BJ (cell line): ENCODE measurements around the gene THAP4. TPM values are rescaled to one million over a fixed set of nuclear protein-coding genes. Genes with fewer than 3 reads are reported as not detected.
"Not testable (repeated sequence)": the region's sequence is repeated elsewhere in the genome, so short reads cannot be mapped to it uniquely, and the experiment has no call there.

Experiments used
- CTCF ChIA-PET: fragments of 350-600 bp; formaldehyde crosslinking; extraction: SDS; loops from one replicate; lab custom pipeline; 2021; ENCODE audit warnings: antibody characterized with exemption, inconsistent platforms; lab: Yijun Ruan, JAX
- POLR2A ChIA-PET: fragments of 300-600 bp; sonication (Branson Sonifier 250); formaldehyde crosslinking; extraction: SDS; loops from one replicate; lab custom pipeline; 2021; ENCODE audit warnings: antibody characterized with exemption; lab: Charles Lee
- DNase-seq: peaks from one replicate; pipeline ENCODE4 v3.0.0-alpha.2; 2011; ENCODE audit warnings: low read depth
- H3K27me3 ChIP-seq: 2 replicates; pipeline ENCODE4 v1.6.0; 2011; ENCODE audit warnings: low read length; ENCODE audit not compliant: control insufficient read depth, insufficient read depth
- H3K36me3 ChIP-seq: 2 replicates; pipeline ENCODE4 v1.5.1; 2011; ENCODE audit warnings: low read length; ENCODE audit not compliant: control insufficient read depth, insufficient read depth
- H3K4me3 ChIP-seq: 2 replicates; pipeline ENCODE4 v1.5.1; 2011; ENCODE audit warnings: low read depth, mild to moderate bottlenecking, control low read depth, low read length
- polyA plus RNA-seq: library from polyadenylated mRNA; depleted of rRNA; stranded (reverse); fragments of >200 nt; gene quantifications from 2 replicates; pipeline ENCODE4 v1.2.3, GENCODE V29; 2011
- TF ChIP-seq, protein P1 (sequence below): IDR thresholded peaks from 2 replicates; pipeline ENCODE4 v1.5.1; 2011; ENCODE audit warnings: low read depth, mild to moderate bottlenecking, control low read depth, inconsistent platforms, low read length, moderate library complexity; ENCODE audit not compliant: insufficient read depth

The THAP4 gene
- polyA plus RNA-seq, 1 experiment = 50.4 TPM

DNA sequence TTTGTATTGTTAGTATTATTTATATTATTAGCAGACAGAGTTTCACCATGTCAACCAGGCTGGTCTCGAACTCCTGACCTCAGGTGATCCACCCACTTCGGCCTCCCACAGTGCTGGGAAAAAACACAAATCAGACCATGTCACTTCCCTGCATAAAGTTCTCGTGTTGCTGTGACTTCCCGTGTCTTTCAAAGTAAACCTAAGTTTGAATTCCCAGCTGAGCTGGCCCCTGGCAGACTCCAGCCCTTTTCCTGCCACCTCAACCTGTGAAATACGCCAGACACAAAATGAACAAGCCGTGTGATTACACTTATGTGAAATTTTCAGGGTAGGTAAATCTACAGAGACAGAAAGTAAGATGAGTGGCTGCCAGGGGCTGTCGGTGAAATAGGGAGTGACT is 70.5 kb downstream of the THAP4 start:
- Histone ChIP-seq H3K27me3 (no peaks in the 10 kb centered on the region), H3K4me3 (no peak overlapping the region), H3K36me3 (peaks cover 17% of the 10 kb centered on the region)
- DNase-seq = no peak
- ChIA-PET POLR2A (no interaction called here), CTCF (no interaction called here)
- TF ChIP-seq, protein P1, sequence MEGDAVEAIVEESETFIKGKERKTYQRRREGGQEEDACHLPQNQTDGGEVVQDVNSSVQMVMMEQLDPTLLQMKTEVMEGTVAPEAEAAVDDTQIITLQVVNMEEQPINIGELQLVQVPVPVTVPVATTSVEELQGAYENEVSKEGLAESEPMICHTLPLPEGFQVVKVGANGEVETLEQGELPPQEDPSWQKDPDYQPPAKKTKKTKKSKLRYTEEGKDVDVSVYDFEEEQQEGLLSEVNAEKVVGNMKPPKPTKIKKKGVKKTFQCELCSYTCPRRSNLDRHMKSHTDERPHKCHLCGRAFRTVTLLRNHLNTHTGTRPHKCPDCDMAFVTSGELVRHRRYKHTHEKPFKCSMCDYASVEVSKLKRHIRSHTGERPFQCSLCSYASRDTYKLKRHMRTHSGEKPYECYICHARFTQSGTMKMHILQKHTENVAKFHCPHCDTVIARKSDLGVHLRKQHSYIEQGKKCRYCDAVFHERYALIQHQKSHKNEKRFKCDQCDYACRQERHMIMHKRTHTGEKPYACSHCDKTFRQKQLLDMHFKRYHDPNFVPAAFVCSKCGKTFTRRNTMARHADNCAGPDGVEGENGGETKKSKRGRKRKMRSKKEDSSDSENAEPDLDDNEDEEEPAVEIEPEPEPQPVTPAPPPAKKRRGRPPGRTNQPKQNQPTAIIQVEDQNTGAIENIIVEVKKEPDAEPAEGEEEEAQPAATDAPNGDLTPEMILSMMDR = no peak

GRCh38 chr2:241566021-241566420 is 70.9 kb downstream of the THAP4 start:
- DNase-seq, H3K27me3 ChIP-seq, CTCF ChIA-PET, POLR2A ChIA-PET, H3K4me3 ChIP-seq: not testable (repeated sequence)
- peaks cover 14% of the 10 kb centered on the region for H3K36me3 ChIP-seq

- ChIA-PET CTCF (no interaction called here), POLR2A (no interaction called here)
- Histone ChIP-seq H3K27me3 (no peaks in the 10 kb centered on the region), H3K36me3 (peaks cover 14% of the 10 kb centered on the region), H3K4me3 (no peak overlapping the region)
- TF ChIP-seq, protein P1 = no peak
- DNase-seq = no peak
Measured at GRCh38 chr2:241565411-241565810, 71.5 kb downstream of the THAP4 start.

DNA sequence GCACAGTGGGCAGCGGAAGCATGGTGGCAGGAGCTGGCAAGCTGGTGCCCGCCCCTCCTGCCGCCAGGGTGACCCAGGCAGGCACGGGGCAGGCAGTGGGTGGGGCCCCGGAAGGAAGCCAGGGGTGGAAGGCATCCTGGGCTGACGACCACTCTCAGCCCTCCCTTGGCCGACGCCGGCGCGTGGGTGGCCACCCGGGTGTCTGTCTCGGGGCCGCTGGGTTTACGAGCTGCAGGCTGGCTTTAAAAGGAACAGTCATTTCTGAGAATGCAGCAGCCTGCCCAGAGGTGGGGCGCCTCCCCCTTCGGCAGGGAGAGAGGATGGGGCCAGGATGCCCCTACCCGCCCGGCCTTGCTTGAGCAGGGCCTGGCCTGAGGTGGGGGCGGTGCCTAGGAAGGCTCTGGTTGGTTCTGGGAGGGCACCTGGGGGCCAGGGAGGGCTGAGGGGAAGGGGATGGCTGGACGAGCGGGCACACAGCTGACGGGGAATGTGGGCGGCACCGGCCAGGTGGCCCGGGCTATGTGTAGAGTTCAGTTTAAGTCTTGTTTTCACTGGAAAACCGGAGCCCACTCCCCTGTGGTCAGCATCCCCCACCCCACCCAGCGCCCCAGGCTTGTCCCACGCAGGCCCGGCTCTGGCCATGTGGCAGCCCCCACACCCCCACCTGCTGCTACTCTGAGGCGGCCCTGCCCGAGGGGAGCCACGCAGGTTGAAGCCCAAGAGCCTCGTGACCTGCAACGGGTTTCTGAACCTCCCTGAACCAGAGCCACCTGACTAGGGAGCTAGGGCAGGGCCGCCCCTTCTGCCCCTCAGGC is 72.2 kb downstream of the THAP4 start:
- TF ChIP-seq, protein P1 = no peak
- peaks cover 14% of the 10 kb centered on the region for H3K36me3 ChIP-seq
- ChIA-PET POLR2A (no interaction called here), CTCF (no interaction called here)
- H3K4me3 ChIP-seq = no peak overlapping the region
- H3K27me3 ChIP-seq = no peaks in the 10 kb centered on the region
- no peak for DNase-seq

DNA sequence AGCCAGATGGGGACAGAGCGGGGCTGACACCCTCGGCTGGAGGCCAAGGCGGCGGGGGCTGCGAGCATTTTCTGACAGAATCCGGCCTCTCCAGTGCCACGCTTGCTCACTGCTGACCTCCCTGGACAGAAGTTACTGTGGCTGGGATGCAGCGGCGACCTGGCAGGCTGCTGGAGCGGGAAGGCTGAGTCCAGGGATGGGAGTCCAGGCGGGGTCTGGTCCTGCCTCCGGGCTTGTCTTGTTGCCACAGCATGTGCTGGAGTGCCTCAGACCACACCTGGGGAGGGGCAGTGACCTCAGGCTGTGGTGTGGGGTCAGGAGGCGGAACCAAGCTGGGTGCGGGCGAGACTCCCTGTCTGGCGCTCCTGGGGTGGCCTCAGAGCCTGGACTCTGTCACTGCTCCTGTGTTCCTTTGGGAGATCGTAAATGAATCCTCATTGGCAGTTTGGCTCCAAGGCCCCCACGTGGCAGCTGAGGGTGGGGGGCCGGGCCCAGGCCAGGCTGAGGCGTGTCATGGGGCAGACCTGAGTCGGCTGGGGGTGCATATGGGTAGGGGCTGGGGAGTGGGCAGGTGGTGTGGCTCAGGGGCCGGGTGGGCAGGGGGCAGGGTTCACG is 72.9 kb downstream of the THAP4 start:
- POLR2A ChIA-PET = no interaction called here
- Histone ChIP-seq H3K4me3 (no peak overlapping the region), H3K36me3 (peaks cover 14% of the 10 kb centered on the region), H3K27me3 (no peaks in the 10 kb centered on the region)
- CTCF ChIA-PET = interaction anchor here (0.9 to 1.2 kb wide), 2 partner anchors 11 to 17 kb away, joined by 3 to 4 read pairs; no protein-coding TSS in a partner anchor
- TF ChIP-seq, protein P1 = no peak
- no peak for DNase-seq
